Activated naive CD4-positive, alpha-beta T cell (primary cell): ENCODE data around the gene RABGAP1L.

ENCODE experiments used
- DNase-seq, 4 experiments: peaks; one replicate each; lab custom pipeline; 2025; lab: John Stamatoyannopoulos, UW

The RABGAP1L gene

GRCh38 chr1:174935961-174936727, 776.8 kb downstream of the RABGAP1L start:
- DNase-seq, result no peak

DNA sequence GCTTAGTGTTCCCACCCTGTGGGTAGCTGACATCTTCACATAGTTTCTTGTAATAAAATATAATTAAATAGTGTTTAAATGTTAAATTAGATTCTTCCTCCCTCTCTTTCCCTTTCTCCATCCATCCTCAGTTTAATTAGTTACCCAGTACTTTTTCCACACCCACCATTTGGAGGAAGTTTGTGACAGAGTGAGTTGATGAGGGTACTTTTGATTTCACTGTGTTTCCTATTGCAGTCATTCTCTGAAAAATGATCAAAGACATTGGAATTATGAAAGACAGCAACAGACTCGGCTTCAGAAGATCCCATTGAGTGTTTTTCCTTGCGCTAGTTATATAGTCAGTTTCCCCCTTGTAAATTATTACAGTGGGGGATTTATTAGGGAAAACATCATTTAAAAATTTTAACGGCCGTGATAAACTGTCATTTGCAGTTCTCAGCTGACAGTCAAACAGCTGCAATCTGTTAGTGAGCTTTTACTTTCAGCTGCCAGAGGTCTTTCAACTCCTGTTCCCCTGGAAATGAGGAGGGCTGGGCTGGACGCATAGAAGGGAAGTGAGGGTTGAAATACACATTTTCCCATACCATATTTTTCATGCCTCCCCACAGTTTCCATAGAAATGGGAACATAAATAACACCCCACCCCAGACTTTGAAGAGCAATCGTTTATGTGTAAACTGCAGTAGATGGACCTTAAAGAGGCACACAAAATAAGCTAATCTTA, 779.1 kb downstream of the RABGAP1L start:
- DNase-seq, result no peak

- DNase-seq, result no peak
Measured at GRCh38 chr1:174939775-174940545, 780.6 kb downstream of the RABGAP1L start.

DNA sequence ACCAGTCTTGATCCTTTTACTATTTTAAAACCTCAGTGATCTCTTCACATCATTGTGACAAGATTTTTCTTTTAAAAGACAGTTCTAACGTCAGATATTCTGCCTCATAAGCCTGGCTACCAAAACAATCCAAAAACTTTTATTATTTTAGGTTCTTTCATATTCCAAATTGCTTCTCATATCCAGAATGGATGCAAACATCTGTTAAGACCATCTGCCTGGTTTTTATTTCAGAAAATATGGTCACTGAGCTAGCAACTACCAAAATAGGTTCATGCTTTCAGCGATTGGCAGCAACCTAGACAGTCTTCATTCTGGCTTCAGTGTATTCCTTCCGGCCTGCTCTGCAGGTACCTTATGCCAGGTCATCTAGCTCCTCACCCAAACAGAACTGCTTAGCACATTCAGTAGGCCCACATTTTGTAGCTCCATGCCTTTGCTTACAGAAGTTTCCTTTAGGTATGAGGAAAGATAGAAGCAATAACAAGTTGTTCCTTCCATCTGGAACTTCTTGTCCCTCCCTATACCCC, 781.4 kb downstream of the RABGAP1L start:
- no peak for DNase-seq

DNA sequence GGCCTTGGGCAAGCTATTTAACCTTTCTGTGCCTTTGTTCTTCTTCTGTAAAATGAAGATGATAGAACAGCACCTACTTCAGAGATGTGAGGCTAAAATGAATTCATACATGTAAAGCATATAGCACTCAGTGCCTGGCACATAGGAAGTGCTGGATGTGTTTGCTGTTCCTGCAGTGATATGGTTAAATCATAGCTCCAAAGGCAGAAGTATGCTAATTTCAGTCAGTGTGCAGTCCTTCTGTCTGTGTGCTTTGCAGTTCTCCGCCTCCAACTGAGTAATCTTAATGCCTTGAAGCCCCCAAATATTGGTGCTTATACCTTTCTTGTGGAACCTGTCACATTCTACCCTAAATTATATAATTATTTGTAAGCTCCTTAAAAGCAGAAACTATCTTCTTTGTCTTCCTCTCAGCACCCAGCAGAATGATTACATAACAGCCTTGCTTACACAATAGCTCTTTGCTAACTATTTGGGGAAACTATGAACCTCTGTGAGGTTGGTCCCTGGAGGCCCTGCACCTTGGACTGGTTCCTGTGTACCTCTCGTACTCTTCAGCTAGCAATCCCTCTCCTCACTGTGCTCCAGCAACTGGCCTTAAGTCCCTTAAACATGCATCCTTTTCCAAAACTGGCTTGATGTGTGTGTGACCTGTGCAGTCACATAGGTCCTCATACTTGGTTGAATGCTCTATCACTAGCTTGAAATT, 783.4 kb downstream of the RABGAP1L start:
- no peak for DNase-seq

GRCh38 chr1:174946031-174946430, 786.7 kb downstream of the RABGAP1L start:
- no peak for DNase-seq

DNA sequence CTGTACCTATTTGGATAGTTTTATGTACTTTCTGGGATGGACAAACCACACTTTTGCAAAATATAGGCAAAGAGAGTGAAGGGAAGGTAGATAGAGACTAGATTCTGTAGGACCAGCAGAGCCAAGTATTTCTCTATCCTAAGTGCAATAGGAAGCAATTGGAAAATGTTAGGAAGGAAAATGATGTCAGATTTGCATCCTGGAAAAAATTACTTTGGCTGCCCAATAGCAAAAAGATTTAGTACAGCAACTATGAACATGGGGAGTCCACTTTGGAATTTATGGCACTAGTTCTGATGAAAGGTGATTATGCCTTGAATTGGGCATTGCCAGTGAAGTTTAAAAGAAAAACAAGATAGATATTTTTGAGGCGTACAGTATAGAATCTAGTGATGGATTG, 789.7 kb downstream of the RABGAP1L start:
- no peak for DNase-seq

GRCh38 chr1:174949645-174950044, 790.3 kb downstream of the RABGAP1L start:
- DNase-seq, result no peak

- no peak for DNase-seq
Measured at GRCh38 chr1:174953285-174954072, 794.2 kb downstream of the RABGAP1L start.

GRCh38 chr1:174954073-174954460, 794.7 kb downstream of the RABGAP1L start:
- no peak for DNase-seq

- DNase-seq, result no peak
Measured at GRCh38 chr1:174954671-174955669, 795.6 kb downstream of the RABGAP1L start.

- no peak for DNase-seq
Measured at GRCh38 chr1:174956086-174956485, 796.8 kb downstream of the RABGAP1L start.

DNA sequence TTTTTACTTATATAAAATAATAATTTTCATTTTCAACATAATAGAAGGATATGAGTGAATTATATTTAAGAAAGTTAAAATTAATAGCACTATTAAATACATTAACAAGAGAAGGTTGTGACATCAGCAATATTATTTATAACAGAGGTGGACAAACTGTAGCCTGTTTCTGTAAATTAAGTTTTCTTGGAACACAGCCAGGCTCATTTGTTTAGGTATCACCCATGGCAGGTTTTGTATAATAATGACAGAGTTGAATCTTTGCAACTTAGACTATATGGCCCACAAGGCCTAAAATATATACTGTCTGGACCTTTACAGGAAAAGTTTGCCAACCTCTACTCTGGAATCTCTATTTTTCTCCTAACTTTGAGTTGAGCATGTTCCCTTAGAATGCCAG, 797.7 kb downstream of the RABGAP1L start:
- DNase-seq, result no peak

DNA sequence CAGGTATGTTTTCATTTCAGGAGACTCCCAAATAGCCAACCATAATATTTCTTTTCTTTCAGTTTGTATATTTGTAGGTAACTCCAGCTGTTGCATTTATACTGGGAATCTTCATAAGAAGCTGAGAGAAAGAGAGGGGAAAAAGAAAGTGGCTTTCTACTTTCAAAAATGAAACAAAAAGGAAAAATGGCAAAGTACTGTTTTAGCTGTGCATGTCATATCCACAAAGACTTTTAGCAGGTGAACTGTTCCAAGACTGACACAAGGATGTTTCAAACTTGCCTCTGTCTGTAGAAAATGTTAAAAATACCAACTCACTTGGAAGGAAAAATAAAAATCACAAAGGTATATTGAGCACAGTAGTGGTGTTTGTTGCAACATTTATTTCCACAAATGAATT, 798.5 kb downstream of the RABGAP1L start:
- no peak for DNase-seq

GRCh38 chr1:174958396-174958795, 799.1 kb downstream of the RABGAP1L start:
- DNase-seq, result no peak

DNA sequence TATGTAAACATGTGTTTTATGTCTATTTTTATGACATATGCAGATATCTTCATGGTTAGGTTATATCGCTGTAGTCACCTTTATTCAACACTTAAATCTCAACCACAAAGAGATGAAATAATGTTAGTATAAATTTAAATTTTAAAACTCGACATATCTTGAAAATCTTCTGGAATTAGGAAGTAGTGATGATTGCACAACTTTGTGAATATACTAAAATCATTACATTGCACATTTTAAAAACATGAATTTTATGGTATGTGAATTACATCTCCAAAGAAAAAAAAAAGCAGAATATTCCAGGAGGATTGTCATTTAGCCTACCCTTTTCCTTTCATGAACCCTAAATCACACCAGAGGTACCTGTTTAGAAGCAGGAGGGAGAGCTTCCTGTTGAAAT, 801.0 kb downstream of the RABGAP1L start:
- DNase-seq, result no peak

- DNase-seq, result no peak
Measured at GRCh38 chr1:174963529-174964125, 804.3 kb downstream of the RABGAP1L start.

GRCh38 chr1:174964261-174964971, 805.1 kb downstream of the RABGAP1L start:
- DNase-seq, result no peak

- DNase-seq, result no peak
Measured at GRCh38 chr1:174964972-174965361, 805.6 kb downstream of the RABGAP1L start.
